OCI-LY7 (cell line): Measurements from ENCODE around the gene ANKRD53.

Source experiments
- EZH2phosphoT487 ChIP-seq: fragments of 200-600 bp; sonication (generic); IDR thresholded peaks from 2 replicates; pipeline ENCODE4 v1.6.1; 2018; ENCODE audit warnings: low read depth, borderline replicate concordance, mild to moderate bottlenecking, mixed run types, antibody characterized with exemption, low read length, moderate library complexity, mixed read lengths
- TF ChIP-seq, protein P1 (sequence below): fragments of 200-600 bp; sonication (generic); conservative IDR thresholded peaks from 2 replicates; pipeline ENCODE4 v1.5.1; 2014; ENCODE audit warnings: mild to moderate bottlenecking, antibody characterized with exemption, low read length, moderate library complexity, mixed read lengths

- TF ChIP-seq, protein P1, sequence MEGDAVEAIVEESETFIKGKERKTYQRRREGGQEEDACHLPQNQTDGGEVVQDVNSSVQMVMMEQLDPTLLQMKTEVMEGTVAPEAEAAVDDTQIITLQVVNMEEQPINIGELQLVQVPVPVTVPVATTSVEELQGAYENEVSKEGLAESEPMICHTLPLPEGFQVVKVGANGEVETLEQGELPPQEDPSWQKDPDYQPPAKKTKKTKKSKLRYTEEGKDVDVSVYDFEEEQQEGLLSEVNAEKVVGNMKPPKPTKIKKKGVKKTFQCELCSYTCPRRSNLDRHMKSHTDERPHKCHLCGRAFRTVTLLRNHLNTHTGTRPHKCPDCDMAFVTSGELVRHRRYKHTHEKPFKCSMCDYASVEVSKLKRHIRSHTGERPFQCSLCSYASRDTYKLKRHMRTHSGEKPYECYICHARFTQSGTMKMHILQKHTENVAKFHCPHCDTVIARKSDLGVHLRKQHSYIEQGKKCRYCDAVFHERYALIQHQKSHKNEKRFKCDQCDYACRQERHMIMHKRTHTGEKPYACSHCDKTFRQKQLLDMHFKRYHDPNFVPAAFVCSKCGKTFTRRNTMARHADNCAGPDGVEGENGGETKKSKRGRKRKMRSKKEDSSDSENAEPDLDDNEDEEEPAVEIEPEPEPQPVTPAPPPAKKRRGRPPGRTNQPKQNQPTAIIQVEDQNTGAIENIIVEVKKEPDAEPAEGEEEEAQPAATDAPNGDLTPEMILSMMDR, result no peak
- no peak for TF ChIP-seq EZH2phosphoT487
Observed at GRCh38 chr2:70936979-70937811, 41.2 kb upstream of the ANKRD53 start.
